Activated CD8-positive, alpha-beta memory T cell treated with anti-CD3 and anti-CD28 coated beads, Interleukin-2, amount 50 U/mL, for 24 hours (primary cell): ENCODE results near the gene B4GALNT3.

Experiments used
- DNase-seq: peaks from one replicate; pipeline ENCODE4 v3.0.0-alpha.2; 2020; ENCODE audit errors: extremely low read depth

The B4GALNT3 gene

GRCh38 chr12:467591-467990, 7.9 kb downstream of the B4GALNT3 start:
- DNase-seq, result no peak

- no peak for DNase-seq
These were observed 9.1 kb downstream of the B4GALNT3 start for GRCh38 chr12:468671-469389.

GRCh38 chr12:470133-470532, 10.4 kb downstream of the B4GALNT3 start:
- DNase-seq, result no peak

DNA sequence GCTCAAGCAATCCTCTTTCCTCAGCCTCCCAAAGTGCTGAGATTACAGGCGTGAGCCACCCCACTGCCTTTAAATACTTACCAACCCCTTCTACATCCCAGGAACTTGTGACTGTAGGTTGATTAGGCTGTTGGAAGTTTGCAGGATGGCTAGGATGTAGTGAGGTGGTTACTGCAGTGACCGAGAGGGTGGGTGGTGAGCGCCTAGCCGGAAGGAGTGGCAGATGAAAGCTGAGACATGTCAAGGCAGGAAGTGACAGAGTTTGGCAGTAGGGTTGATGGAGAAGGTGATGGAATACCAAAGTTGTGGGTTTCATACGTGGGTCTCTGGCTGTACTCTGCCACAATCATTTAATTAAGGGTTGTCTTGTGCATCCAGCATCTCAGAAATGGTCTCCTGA, 13.5 kb downstream of the B4GALNT3 start:
- no peak for DNase-seq

DNA sequence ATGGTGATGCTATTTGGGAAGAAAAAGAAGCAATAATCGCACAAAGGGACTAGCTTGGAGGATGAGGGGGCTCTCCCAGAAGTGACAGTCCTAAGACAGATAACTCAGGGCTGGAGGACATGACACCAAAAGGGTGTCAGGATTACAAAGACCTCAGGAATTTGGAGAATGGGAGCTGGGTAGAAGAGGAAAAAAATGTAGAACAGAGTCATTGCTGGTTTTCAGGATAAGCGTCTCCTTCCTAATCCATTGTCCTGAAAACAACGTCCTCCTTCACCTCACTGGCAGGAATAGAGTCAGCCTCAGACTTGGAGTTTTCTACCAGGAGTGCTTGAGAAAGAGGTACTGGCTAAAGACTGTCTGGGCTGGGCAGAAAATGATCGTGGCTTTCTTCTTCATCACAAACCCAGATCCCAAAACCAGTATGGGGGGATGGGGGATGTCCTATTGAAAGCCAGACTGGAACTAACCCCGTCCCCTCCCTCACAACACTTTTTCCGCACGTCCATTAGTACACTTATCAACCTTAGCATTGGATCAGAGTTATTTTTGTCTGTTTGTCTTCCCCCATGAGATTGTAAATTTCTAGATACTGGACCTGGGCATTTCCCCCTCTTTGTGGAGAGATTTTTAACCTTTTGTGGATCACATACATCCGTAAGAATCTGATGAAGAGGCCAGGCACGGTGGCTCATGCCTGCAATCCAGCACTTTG, 14.3 kb downstream of the B4GALNT3 start:
- no peak for DNase-seq

GRCh38 chr12:475286-475685, 15.5 kb downstream of the B4GALNT3 start:
- DNase-seq, result no peak

DNA sequence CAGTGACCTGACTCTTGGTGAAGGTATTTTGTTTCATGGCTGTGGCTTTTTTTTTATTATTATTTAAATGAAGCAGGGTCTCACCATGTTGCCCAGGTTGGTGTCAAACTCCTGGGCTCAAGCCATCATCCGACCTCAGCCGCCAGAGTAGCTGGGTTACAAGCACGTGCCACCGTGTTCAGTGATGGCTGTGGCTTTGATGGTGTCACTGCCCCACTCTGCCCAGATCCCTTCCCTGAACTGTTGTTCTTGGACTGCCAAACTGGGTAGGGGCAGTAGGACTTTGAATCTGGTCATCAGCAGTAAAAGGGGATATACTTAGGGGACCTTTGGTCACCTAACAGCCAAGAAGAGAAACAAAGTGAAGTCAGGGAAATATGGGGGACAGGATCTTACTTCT, 19.4 kb downstream of the B4GALNT3 start:
- no peak for DNase-seq

- no peak for DNase-seq
These were observed 21.4 kb downstream of the B4GALNT3 start for GRCh38 chr12:480831-481816.

- no peak for DNase-seq
These were observed 22.3 kb downstream of the B4GALNT3 start for GRCh38 chr12:482061-482460.

- no peak for DNase-seq
These were observed 24.4 kb downstream of the B4GALNT3 start for GRCh38 chr12:484096-484495.

DNA sequence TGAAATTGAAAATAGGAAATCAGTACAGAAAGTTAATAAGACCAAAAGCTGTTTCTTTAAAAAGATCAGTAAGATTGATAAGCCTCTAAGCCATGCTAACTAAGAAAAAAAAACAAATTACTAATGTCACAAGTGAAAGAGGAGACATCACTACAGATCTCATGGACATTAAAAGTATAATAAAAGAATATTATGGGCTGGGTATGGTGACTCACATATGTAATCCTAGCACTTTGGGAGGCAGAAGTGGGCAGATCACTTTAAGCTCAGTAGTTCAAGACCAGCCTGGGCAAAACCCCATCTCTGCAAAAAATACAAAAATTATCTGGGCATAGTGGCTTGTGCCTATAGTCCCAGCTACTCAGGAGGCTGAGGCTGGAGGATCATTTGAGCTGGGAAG, 30.5 kb downstream of the B4GALNT3 start:
- no peak for DNase-seq

- no peak for DNase-seq
These were observed 35.7 kb downstream of the B4GALNT3 start for GRCh38 chr12:495466-495865.

DNA sequence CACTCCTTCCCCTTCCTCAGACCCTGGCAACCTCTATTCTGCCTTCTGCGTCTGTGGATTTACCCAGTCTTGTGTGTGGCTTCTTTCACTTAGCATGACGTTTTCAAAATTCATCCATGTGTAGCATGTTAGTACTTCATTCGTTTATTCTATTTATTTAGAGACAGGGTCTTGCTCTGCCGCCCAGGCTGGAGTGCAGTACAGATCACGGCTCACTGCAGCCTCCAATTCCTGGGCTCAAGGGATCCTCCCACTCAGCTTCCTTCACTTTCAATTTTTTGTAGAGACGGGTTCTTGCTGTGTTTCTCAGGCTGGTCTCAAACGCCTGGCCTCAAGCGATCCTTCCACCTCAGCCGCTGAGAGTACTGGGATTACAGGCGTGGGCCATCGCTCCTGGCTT, 37.0 kb downstream of the B4GALNT3 start:
- DNase-seq, result no peak

DNA sequence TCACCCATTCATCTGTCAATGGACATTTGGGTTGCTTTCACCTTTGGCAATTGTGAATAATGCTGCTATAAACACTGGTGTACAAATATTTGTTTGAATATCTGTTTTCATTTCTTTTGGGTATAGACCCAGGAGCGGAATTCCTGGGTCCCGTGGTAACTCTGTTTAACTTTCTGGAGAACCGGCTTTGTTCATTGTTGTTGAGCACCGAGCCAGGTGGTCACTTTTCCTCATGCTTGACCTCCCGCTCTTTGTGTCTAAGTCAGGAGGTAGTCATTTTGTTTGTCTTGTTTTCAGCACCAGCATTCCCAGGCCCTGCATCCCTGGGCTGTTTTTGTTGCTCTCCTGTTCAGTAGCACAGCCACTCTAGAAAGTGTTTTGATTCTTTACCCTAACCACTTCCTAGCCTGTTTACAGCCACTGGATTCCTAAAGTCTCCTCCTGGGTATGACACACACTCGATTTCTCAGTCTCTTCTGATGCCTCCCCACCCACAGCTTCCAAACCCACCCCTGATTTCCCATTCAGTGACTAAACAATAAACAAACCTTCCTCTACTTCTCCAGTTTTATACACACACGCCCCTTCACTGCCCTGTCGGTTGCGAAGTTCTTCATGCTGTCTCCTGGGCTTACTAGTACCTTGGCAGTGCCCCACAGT, 37.9 kb downstream of the B4GALNT3 start:
- no peak for DNase-seq

- no peak for DNase-seq
These were observed 40.2 kb downstream of the B4GALNT3 start for GRCh38 chr12:499837-500458.

DNA sequence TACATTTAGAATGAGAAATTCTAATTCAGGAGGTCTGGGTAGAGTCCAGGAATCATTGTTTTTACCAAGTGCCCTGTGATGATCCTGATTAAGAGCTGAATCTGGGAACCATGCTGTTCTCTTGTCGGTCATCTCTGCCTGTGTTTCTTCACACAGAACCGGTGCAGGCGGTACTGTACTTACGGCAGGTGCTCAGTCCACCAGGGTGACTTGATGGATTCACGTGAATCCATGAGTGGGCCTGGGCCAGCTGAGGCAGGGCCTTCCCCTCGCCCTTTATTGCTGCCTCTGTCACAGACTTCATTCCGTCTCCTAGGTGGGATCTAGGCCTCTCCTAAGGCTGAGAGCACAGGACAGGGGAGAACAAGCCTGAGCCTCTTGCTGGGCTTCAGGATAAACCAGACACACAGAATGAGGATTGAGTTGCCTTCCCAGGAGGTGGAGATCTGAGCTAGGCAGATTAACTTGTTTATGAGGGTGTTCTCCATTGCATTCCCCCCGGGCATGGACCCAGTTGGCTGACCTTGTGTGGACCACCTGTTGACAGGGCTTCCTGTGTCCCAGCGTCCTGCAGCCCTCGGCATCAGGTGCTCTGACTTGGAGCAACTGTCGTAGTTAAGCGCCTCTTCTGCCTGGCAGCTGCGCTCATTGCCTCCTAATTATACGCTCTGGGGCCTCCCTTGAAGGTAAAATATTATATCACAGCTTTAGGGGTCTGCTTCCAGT, 42.1 kb downstream of the B4GALNT3 start:
- DNase-seq, result no peak

DNA sequence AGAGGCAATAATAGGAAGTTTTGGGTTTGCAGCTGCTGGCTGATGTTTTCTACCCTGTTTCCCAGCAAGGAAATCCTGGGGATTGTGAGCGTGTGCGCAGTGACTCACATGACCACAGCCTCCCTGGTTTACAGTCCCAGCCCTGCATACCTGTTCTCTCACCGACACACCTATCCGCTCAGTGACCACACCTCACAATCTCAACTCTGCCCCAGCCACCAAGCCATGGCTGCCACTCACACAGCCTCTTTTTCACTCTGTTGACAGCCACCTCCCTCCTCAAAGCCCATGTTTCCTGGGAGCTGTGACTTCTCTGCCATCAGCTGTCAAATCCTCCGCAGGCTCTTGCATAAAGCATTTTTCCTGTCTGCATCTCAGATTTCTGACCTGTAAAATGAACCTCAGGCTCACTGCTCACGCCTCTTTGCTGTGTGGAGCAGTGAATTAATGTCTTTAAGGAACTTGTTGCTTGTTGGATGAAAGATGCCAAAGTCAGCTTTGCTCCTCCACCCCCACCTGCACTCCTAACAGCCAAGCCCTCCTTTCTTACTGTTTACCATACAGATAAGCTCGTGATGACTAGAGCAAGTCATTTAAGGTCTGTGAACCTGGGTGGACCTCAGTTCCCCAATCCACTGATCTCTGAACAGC, 43.5 kb downstream of the B4GALNT3 start:
- no peak for DNase-seq

DNA sequence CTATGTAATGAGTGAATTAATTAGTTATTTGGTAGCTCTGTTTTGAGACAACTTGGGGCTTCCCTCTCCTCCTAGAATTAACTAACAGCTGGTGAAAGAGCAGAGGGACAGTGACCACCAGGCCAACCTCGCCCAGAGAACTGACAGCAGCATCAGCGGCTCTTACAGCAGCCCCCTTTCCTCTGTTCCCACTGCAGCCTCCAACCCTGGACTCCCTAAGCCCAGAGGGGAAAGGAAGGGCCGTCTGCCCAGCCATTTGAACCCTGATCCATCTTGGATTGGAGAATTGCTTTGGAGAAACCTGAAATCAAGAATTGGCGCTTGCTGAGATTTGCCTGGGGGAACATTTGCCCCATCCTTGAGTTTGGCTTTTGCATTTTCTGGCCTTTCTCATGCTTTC, 45.5 kb downstream of the B4GALNT3 start:
- DNase-seq, result no peak

- no peak for DNase-seq
These were observed 47.7 kb downstream of the B4GALNT3 start for GRCh38 chr12:507391-507796.

- no peak for DNase-seq
These were observed 48.4 kb downstream of the B4GALNT3 start for GRCh38 chr12:508145-508544.
